GM12892 (cell line): ENCODE measurements around the gene MAPRE2.

Experiments
- POLR2A ChIP-seq: IDR thresholded peaks from 2 replicates; pipeline ENCODE4 v1.6.1; 2011; ENCODE audit warnings: low read depth, low read length, control low read depth
- POLR2AphosphoS5 ChIP-seq: IDR thresholded peaks from 2 replicates; pipeline ENCODE4 v1.6.1; 2011; ENCODE audit warnings: low read depth, low read length, control low read depth

DNA sequence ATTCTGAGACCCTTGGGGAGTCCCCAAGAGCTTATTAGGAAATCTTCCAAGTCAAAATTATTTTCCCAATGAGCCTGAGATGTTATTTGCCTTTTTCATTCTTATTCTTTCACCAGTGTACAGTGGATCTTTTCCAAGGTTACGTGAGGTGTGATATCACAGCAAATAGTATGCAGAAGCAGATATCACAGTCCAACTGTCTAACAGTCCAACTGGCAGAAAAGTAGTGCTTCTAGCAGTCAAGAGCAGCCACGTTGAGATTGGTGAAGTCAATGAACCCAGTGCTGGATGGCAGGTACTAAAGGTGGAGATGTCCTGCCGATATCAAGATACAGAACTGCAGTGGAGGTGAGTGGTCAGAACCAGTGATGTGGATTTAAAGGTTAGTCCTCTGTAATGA, 120.7 kb downstream of the MAPRE2 start:
- no peak for TF ChIP-seq POLR2A
- TF ChIP-seq POLR2AphosphoS5: no peak
